HG03354 (cell line): ENCODE data around the gene LMCD1.

Experiments
- ATAC-seq: cut with Tn5 transposase; IDR thresholded peaks from one replicate; pipeline ENCODE4 v1.9.1; 2021; ENCODE audit warnings: mild to moderate bottlenecking; ENCODE audit not compliant: unreplicated experiment, poor library complexity, severe bottlenecking

Gene LMCD1

DNA sequence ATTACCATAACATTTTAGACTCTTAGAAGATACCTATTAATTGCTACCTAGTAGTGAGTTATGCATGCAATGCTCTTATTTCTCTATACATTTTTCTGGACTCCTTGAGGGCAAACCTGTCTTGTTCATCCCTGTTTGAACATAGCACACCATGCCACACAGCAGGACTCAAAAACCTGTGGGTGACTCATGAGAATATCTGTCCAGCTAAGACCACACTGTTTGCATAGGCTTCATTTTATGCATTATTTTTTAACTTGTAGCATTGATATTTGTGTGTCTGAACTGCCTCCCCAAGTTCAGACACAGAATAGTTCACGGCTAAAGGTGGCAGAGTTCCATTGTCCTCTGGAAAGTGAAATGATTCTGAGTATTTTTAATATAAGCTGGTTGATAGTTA lies 1.8 kb downstream of the LMCD1 start:
- no peak for ATAC-seq

DNA sequence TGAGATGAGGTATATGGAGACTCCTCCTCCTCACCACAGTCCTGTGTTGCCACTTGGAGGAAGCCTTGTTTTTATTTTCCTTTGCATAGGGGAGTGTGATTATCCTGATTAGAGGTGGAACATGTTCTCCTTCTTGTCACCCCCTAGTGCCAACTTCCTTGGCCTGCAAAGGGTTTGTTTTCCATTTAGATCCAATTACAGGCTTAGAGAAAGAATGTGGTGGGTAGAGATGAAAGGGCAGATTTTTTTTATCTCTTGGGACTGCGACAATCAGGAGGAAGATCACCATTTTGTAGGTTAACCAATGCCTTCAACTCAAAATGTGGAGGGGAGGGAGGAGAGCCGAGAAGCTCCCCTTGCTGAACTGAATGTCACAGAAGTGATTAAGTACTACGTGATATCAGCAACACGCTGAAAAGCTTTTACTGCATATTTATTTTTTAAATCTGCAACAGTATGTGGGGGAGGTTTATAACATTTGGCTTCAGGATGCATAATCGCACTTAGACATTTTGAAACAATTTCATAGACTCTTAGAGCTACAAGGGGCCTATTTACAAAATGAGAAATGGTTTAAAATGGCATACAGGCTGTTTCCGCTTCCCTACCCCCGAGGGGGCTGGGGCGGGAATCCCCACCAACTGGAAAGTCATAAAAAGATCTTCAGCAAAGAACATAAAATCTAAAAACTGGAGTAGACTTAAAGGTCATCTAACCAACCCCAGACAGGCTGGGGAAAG lies 2.4 kb downstream of the LMCD1 start:
- ATAC-seq, result no peak

GRCh38 chr3:8504611-8504973 lies 3.0 kb downstream of the LMCD1 start:
- no peak for ATAC-seq

DNA sequence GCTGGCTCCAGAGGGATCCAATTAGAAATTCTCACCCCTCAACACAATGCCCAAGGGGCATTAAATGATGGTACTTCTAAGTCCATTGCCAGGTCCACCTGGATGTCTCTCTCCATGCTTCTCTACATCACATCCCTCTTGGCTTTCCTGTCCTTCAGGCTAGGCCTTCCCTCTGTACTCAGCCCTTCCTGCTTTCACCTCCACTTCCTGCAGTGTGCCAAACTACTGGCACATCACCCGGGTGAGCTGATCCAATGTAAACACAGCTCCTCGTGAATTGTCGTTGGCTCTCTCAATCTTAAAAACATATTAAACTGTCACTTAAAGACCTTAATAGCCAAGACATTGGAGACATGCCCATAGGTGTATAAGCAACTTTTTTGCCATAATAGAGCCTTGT lies 4.0 kb downstream of the LMCD1 start:
- ATAC-seq, result no peak

DNA sequence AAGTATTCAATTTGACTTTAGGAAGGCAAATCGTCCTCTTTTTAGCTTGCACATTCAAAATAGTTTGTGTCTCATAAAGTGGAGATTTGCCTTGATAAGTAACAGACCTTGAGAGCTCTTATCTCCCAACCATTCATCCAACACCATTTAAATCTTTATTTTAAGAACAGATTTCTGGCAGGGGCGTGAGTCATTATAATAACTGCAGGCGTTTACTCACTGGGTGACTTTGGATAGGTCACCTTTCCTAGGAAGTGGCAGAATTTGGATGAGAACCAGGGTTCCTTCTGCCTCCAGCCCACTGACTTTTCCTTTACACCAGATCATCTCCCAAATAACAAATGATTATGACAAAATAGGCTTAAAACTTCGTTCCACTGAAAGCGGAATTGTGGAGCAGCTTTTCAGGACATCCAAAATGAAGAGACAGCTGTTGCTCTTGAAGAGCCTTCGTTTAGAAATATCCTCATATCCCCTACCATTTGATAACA lies 5.0 kb downstream of the LMCD1 start:
- no peak for ATAC-seq

DNA sequence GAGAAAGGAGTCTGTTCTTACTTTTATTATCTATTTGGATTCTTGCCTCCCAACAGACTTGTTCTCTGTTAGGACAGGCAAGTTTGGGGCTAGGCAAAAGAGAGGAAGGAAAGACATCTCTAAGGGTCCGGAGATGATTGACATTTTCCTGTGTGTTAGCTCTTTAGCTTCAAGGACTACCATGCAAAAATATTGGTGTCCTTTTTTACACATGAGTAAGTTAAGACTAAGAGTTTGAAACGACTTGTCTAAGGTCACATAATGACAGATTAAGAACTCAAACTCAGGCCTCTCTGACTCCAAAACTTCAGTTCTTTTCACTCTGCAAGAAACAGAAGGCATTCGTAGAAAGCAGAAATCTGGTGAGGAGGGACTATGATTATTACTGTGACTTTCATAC lies 5.9 kb downstream of the LMCD1 start:
- ATAC-seq, result no peak

- ATAC-seq, result no peak
Measured at GRCh38 chr3:8509961-8510360, 8.3 kb downstream of the LMCD1 start.

DNA sequence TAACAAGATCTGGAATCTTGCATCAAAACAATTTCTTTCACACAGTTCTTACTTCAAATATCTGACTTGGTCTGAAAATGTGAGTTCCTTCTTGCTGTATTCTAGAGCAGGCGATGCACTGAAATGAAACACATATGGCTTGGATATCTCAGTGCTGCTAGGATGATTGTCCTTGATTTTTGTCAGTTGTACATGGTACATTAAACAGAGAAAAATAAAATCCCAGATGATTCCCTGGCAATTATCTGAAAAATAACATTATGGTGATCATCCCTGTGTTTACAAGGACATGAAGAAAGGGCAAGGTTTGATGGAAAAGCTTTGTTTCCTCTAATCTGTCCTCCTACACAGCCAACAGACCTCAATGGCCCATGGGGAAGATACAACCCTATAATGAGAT lies 10.6 kb downstream of the LMCD1 start:
- no peak for ATAC-seq

DNA sequence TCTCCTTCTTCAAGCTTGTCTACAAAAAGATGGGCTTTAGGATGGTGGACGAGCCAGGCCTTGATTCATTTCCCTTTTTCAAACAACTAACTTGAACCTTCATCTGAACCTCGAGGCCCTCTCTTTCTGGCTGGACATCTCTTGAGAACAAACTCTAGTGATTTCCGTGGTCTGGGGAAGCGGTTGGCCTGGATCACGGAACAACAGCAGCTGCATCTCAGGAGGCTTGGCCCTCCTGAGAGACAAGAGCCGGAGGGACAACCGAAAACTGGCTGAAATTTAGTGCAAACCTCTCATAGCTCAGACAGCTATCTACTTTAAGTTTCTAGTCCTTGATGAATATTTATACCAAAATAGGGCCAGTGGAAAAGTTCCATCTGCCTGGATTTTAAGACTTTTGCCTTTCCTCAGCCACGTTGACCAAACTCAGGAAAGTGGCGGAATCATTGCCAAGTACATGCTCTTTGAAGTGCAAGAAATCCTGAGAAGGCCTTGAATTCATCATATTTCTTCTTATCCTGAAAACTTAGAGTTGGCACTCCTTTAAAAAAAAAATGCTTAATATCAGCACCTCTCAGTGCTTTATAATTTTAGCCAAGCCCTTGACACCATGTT lies 14.5 kb downstream of the LMCD1 start:
- ATAC-seq, result no peak

DNA sequence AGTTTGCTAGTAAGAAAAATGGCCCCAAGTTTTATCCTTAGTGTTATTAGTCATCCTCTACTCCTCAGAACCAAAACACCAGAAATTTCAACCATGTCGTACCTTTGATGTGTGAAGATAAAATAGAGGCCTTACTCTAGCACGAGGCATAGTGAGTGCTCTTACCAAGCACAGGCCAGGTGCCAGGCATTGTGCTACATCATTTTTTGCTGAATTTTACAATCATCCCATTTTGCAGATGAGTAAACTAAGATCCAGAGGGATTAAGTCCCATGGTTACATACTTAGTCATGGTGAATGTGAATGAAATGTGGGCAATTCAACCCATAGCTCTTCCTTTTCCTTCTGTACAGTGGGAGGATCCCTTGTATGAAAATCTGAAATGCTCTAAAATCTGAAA lies 15.2 kb downstream of the LMCD1 start:
- no peak for ATAC-seq

- ATAC-seq, result no peak
Measured at GRCh38 chr3:8517487-8517886, 15.9 kb downstream of the LMCD1 start.

DNA sequence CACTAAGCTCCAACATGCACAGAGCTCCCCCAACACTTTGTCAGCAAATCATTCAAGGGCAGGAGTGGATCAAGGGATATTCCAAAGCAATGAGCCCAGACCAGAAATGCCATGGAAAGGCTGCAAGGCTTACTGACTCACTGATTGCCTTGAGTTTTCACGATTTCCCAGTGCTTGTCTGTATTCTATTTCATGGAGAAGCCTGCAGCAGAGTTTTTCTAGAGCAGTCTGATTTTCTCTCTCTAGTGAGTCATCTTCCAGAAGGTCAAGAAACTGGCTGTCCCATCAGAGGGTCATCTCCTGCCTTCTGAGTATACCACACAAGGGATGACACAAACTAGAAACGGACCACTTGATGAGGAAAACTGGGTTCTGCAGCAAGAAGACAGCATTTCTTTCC lies 16.5 kb downstream of the LMCD1 start:
- no peak for ATAC-seq

DNA sequence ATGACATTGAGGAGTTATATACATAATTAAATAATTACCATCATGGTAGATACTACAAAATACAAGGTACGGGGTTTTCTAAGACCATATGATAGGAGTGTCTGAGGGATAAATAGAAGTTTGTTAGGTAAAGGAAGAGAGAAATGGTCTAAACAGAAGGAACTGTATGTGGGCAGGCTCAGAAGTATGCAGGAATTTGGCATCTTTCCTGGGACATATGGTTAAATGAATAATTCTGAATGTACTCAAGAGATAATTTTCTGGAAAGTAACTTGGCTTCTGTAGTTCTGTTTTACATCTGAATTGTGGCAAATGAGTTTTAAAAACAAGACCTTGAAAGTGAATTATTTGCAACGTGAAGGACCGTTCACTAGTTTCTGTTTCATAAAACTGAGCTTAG lies 17.5 kb downstream of the LMCD1 start:
- no peak for ATAC-seq

DNA sequence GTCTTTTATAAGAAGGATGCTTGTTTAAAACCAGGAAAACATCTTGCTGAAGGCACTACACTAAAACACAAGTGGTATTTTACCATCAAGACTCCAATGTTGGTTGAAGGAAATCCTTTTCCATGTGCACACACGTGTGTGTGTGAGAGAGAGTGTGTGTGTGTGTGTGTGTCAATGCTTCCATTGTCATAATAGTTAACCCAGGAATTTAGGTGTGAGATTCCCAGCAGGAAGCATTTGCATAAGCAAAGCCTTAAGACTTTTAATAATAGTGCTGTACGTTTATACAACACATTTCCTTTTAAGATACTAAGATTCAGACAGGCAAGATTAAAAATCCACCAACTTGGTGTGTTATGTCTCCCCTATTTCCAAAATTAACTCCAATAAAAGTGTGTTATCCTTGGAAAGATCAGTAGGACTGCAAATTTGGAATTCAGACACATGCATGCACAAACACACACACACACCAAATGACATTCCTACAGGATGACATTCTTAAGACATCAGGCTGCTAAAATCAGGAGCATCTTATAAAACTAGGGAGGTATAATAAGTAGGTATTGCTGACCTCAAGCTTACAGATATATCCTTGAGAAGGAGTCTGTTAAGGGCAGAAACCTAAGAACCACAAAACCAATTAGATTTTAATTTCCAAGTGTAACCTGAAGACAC lies 18.3 kb downstream of the LMCD1 start:
- ATAC-seq, result no peak

GRCh38 chr3:8520816-8521403 lies 19.3 kb downstream of the LMCD1 start:
- ATAC-seq, result no peak

DNA sequence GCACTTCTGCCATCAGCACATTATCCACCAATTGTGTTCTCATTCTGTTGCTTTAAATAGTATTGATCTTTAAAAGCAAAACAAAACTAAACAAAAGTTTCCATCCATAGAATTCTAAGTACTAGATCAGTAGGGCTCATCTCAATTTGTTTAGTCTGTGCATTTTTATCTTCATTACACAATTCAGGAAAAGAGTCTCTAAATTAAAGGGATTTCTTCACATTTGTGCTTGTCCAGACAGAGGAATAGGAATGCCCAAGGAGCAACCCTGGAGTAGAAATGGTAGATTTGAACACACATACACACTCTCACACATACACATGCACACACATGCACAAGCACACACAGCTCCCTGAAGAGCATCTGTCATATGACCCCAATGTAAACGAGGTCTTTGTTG lies 21.4 kb downstream of the LMCD1 start:
- ATAC-seq, result no peak

DNA sequence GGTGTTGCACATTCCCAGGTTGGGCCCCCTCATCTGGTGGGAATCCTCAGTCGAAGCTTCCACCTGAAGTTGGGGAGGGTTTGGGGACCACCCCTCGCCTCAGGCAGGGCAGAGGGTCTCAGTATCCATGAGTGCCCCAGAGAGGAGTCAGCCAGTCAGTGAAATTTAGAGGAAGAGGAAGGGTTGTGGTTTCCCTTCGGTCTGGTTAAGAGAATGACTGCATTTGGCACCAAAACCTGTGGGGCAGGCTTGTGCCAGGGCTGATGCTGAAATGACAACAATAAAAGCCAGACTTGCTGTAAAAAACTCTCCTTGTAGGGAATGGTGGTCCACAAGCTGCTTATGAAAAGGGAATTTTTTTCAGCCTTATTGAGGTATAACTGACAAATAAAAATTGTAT lies 22.6 kb downstream of the LMCD1 start:
- no peak for ATAC-seq

GRCh38 chr3:8524656-8525399 lies 23.2 kb downstream of the LMCD1 start:
- ATAC-seq, result no peak

- ATAC-seq, result no peak
Measured at GRCh38 chr3:8525893-8526292, 24.3 kb downstream of the LMCD1 start.

GRCh38 chr3:8529181-8529637 lies 27.6 kb downstream of the LMCD1 start:
- ATAC-seq, result no peak
